Calu3 (cell line): ENCODE data around the gene VHLL. TPM values are rescaled to one million over a fixed set of nuclear protein-coding genes. Genes with fewer than 3 reads are reported as not detected.
A peak's percentile ranks its signal among the peaks of the same experiment; 100 is the strongest.

ENCODE experiments used
- BruUV-seq: library from RNA; stranded (reverse); fragments of 400-500 nt; replicated peaks from 2 replicates; lab custom pipeline; 2021; lab: Mats Ljungman, UMichigan
- CTCF ChIA-PET: fragments of 300-600 bp; sonication (Branson Sonifier 250); formaldehyde crosslinking; loops from one replicate; lab custom pipeline; 2022; ENCODE audit warnings: antibody characterized with exemption; lab: Charles Lee
- DNase-seq: peaks from one replicate; pipeline ENCODE4 v3.0.0; 2022
- H3K27ac Mint-ChIP-seq: one replicate; pipeline ENCODE4 v1.8.0; 2022; ENCODE audit warnings: mixed read lengths; ENCODE audit not compliant: unreplicated experiment
- H3K27me3 Mint-ChIP-seq: one replicate; pipeline ENCODE4 v1.8.0; 2022; ENCODE audit warnings: mixed read lengths; ENCODE audit not compliant: unreplicated experiment
- H3K36me3 Mint-ChIP-seq: one replicate; pipeline ENCODE4 v1.8.0; 2022; ENCODE audit warnings: mild to moderate bottlenecking, moderate library complexity, mixed read lengths; ENCODE audit not compliant: insufficient read depth, unreplicated experiment
- H3K4me1 Mint-ChIP-seq: one replicate; pipeline ENCODE4 v1.8.0; 2022; ENCODE audit warnings: mild to moderate bottlenecking, low read depth, mixed read lengths; ENCODE audit not compliant: unreplicated experiment
- H3K4me3 Mint-ChIP-seq: one replicate; pipeline ENCODE4 v1.8.0; 2022; ENCODE audit warnings: mild to moderate bottlenecking, low read depth, moderate library complexity, mixed read lengths; ENCODE audit not compliant: unreplicated experiment
- H3K9me3 Mint-ChIP-seq: one replicate; pipeline ENCODE4 v1.8.0; 2022; ENCODE audit warnings: low read depth, mixed read lengths; ENCODE audit not compliant: unreplicated experiment
- CTCF ChIP-seq: fragments of 200-600 bp; IDR thresholded peaks from one replicate; pipeline ENCODE4 v1.8.0; 2022; ENCODE audit warnings: antibody characterized with exemption; ENCODE audit not compliant: unreplicated experiment
- intact Hi-C: fragments of 100-400 bp; cut with micrococcal nuclease; formaldehyde crosslinking; loops from one replicate; pipeline ENCODE4 v1.10.0; 2022; ENCODE audit not compliant: unreplicated experiment
- total RNA-seq: library from RNA; stranded (reverse); gene quantifications from 2 replicates; pipeline ENCODE4 v1.2.3, GENCODE V29; 2022

The VHLL gene
- total RNA-seq, 1 experiment from 2014 or later = 1.5 TPM

- Mint-ChIP-seq H3K4me1 (peaks cover 19% of the 10 kb centered on the region), H3K27ac (peak within 1 kb of the TSS; percentile 78), H3K36me3 (peaks cover 46% of the 10 kb centered on the region), H3K4me3 (peak within 1 kb of the TSS; percentile 72), H3K27me3 (no peaks in the 10 kb centered on the region), H3K9me3 (no peaks in the 10 kb centered on the region)
- TF ChIP-seq CTCF = no peak
- intact Hi-C loops = loop anchor here (5.0 kb wide), 2 partner anchors 55 to 220 kb away; partner anchors contain the start of genes CCT3, MEF2D and TSACC
- BruUV-seq = no TSS peak
- DNase-seq = peak; percentile 98
- CTCF ChIA-PET = interaction anchor here (0.7 to 2.2 kb wide), 10 partner anchors 9 to 560 kb away, joined by 3 to 8 read pairs (median 4); partner anchors contain the start of genes CCT3, GLMP, LMNA and TSACC
These were observed 16.5 kb downstream of the VHLL start, which contains the start of gene SMG5 for GRCh38 chr1:156282479-156283222. TSS of gene SMG5 (minus strand) at chr1:156282825. CDS start at chr1:156282680, 145 bp downstream.

GRCh38 chr1:156281693-156282478 is 17.2 kb downstream of the VHLL start:
- TSS peak; percentile 43 for BruUV-seq

GRCh38 chr1:156281281-156281680 is 17.8 kb downstream of the VHLL start:
- H3K27me3 Mint-ChIP-seq = no peaks in the 10 kb centered on the region
- H3K9me3 Mint-ChIP-seq = no peaks in the 10 kb centered on the region
- DNase-seq = peak; percentile 38
- H3K4me3 Mint-ChIP-seq = peak overlapping the region; percentile 72
- BruUV-seq = no TSS peak
- peaks cover 60% of the 10 kb centered on the region for H3K36me3 Mint-ChIP-seq
- intact Hi-C loops = loop anchor here (5.0 kb wide), 2 partner anchors 56 to 221 kb away; partner anchors contain the start of genes CCT3, MEF2D and TSACC
- CTCF ChIA-PET = interaction anchor here (2.0 to 2.2 kb wide), 2 partner anchors 104 to 135 kb away, joined by 6 to 8 read pairs; no protein-coding TSS in a partner anchor
- peaks cover 19% of the 10 kb centered on the region for H3K4me1 Mint-ChIP-seq
- peak overlapping the region; percentile 78 for H3K27ac Mint-ChIP-seq
- TF ChIP-seq CTCF = no peak

More at GRCh38 chr1:156281693-156282478, 17.2 kb downstream of the VHLL start:
- H3K27me3 Mint-ChIP-seq = no peaks in the 10 kb centered on the region
- H3K4me3 Mint-ChIP-seq = peak overlapping the region; percentile 72
- intact Hi-C loops = loop anchor here (5.0 kb wide), 2 partner anchors 55 to 220 kb away; partner anchors contain the start of genes CCT3, MEF2D and TSACC
- CTCF ChIA-PET = interaction anchor here (1.2 to 2.2 kb wide), 6 partner anchors 10 to 136 kb away, joined by 3 to 8 read pairs (median 6); partner anchors contain the start of genes CCT3, GLMP and TSACC
- H3K9me3 Mint-ChIP-seq = no peaks in the 10 kb centered on the region
- TF ChIP-seq CTCF = no peak
- peaks cover 19% of the 10 kb centered on the region for H3K4me1 Mint-ChIP-seq
- peak overlapping the region; percentile 78 for H3K27ac Mint-ChIP-seq
- peaks cover 54% of the 10 kb centered on the region for H3K36me3 Mint-ChIP-seq
- DNase-seq = no peak

- intact Hi-C loops = loop anchor here (5.0 kb wide), 2 partner anchors 57 to 222 kb away; partner anchors contain the start of genes CCT3, MEF2D and TSACC
- H3K36me3 Mint-ChIP-seq = peaks cover 72% of the 10 kb centered on the region
These were observed 19.3 kb downstream of the VHLL start for GRCh38 chr1:156279837-156280236.

More at GRCh38 chr1:156279837-156280236, 19.3 kb downstream of the VHLL start:
- no peak for DNase-seq
- Mint-ChIP-seq H3K27ac (no peak overlapping the region), H3K9me3 (no peaks in the 10 kb centered on the region), H3K4me3 (no peak overlapping the region), H3K27me3 (no peaks in the 10 kb centered on the region), H3K4me1 (peaks cover 14% of the 10 kb centered on the region)
- no peak for TF ChIP-seq CTCF
- CTCF ChIA-PET = interaction anchor here (0.6 to 0.7 kb wide), 2 partner anchors 16 to 241 kb away, joined by 3 read pairs; no protein-coding TSS in a partner anchor
- no TSS peak for BruUV-seq
